ENCODE results near the gene P4HA2.

P4HA2 gene

GRCh38 chr5:132267166-132267739 is 39.6 kb upstream of the P4HA2 start:
- Histone ChIP-seq H3K4me1 (ENCODE audit: low read length) (no peaks in the 10 kb centered on the region), H3K79me2 (ENCODE audit: low read length) (no peaks in the 10 kb centered on the region), H3K9ac (ENCODE audit: low read length) (no peak overlapping the region), H3K4me3 (ENCODE audit: low read length) (no peak overlapping the region), H3K27me3 (replicated peaks; ENCODE audit: insufficient read depth, low read length) (no peaks in the 10 kb centered on the region), H2AFZ (ENCODE audit: low read length) (no peak overlapping the region), H3F3A (ENCODE audit: insufficient read depth, low read length) (no peaks in the 10 kb centered on the region), H3K36me3 (replicated peaks; ENCODE audit: insufficient read depth, low read length) (no peaks in the 10 kb centered on the region), H3K9me2 (replicated peaks; ENCODE audit: insufficient read depth, low read length) (no peaks in the 10 kb centered on the region), H3K4me2 (ENCODE audit: low read depth, low read length) (no peak overlapping the region), H3K27ac (ENCODE audit: low read length) (no peak overlapping the region), H4K20me1 (ENCODE audit: insufficient read depth, low read length) (no peaks in the 10 kb centered on the region), H3K9me3 (replicated peaks; ENCODE audit: insufficient read depth, low read length) (no peaks in the 10 kb centered on the region)
- TF ChIP-seq EZH2 (optimal IDR thresholded peaks at IDR 0.05; ENCODE audit: low read depth, low read length) (no peak), EZH2phosphoT487 (IDR thresholded peaks at IDR 0.05; ENCODE audit: low read length) (no peak)
- DNase-seq, result no peak

- H3K4me2 ChIP-seq (ENCODE audit: low read depth, low read length), result no peak overlapping the region
- no peak for DNase-seq
- no peaks in the 10 kb centered on the region for H3K4me1 ChIP-seq (ENCODE audit: low read length)
- no peaks in the 10 kb centered on the region for H3K9me3 ChIP-seq (replicated peaks; ENCODE audit: insufficient read depth, low read length)
- no peaks in the 10 kb centered on the region for H3F3A ChIP-seq (ENCODE audit: insufficient read depth, low read length)
- no peaks in the 10 kb centered on the region for H3K79me2 ChIP-seq (ENCODE audit: low read length)
- TF ChIP-seq EZH2 (optimal IDR thresholded peaks at IDR 0.05; ENCODE audit: low read depth, low read length), result no peak
- no peak for TF ChIP-seq CTCF (IDR thresholded peaks at IDR 0.05; ENCODE audit: low read length)
- TF ChIP-seq EZH2phosphoT487 (IDR thresholded peaks at IDR 0.05; ENCODE audit: low read length), result no peak
- no peak overlapping the region for H3K4me3 ChIP-seq (ENCODE audit: low read length)
- no peak overlapping the region for H3K9ac ChIP-seq (ENCODE audit: low read length)
- H3K9me2 ChIP-seq (replicated peaks; ENCODE audit: insufficient read depth, low read length), result no peaks in the 10 kb centered on the region
- H2AFZ ChIP-seq (ENCODE audit: low read length), result no peak overlapping the region
- no peaks in the 10 kb centered on the region for H3K36me3 ChIP-seq (replicated peaks; ENCODE audit: insufficient read depth, low read length)
- H4K20me1 ChIP-seq (ENCODE audit: insufficient read depth, low read length), result no peaks in the 10 kb centered on the region
- H3K27ac ChIP-seq (ENCODE audit: low read length), result no peak overlapping the region
- H3K27me3 ChIP-seq (replicated peaks; ENCODE audit: insufficient read depth, low read length), result no peaks in the 10 kb centered on the region
Measured at GRCh38 chr5:132266836-132267160, 39.1 kb upstream of the P4HA2 start.

GRCh38 chr5:132266031-132266835 is 38.6 kb upstream of the P4HA2 start:
- no peak for TF ChIP-seq EZH2phosphoT487 (IDR thresholded peaks at IDR 0.05; ENCODE audit: low read length)
- TF ChIP-seq EZH2 (optimal IDR thresholded peaks at IDR 0.05; ENCODE audit: low read depth, low read length), result no peak
- TF ChIP-seq CTCF (IDR thresholded peaks at IDR 0.05; ENCODE audit: low read length), result no peak

More at GRCh38 chr5:132266031-132266835, 38.6 kb upstream of the P4HA2 start:
- H3K9ac ChIP-seq (ENCODE audit: low read length), result no peak overlapping the region
- DNase-seq, result no peak
- H3K4me1 ChIP-seq (ENCODE audit: low read length), result no peaks in the 10 kb centered on the region
- no peaks in the 10 kb centered on the region for H4K20me1 ChIP-seq (ENCODE audit: insufficient read depth, low read length)
- no peaks in the 10 kb centered on the region for H3K27me3 ChIP-seq (replicated peaks; ENCODE audit: insufficient read depth, low read length)
- no peaks in the 10 kb centered on the region for H3F3A ChIP-seq (ENCODE audit: insufficient read depth, low read length)
- H3K9me2 ChIP-seq (replicated peaks; ENCODE audit: insufficient read depth, low read length), result no peaks in the 10 kb centered on the region
- no peak overlapping the region for H3K4me2 ChIP-seq (ENCODE audit: low read depth, low read length)
- H3K79me2 ChIP-seq (ENCODE audit: low read length), result no peaks in the 10 kb centered on the region
- H3K9me3 ChIP-seq (replicated peaks; ENCODE audit: insufficient read depth, low read length), result no peaks in the 10 kb centered on the region
- no peak overlapping the region for H3K4me3 ChIP-seq (ENCODE audit: low read length)
- H3K27ac ChIP-seq (ENCODE audit: low read length), result no peak overlapping the region
- no peaks in the 10 kb centered on the region for H3K36me3 ChIP-seq (replicated peaks; ENCODE audit: insufficient read depth, low read length)
- no peak overlapping the region for H2AFZ ChIP-seq (ENCODE audit: low read length)

All from MM.1S (cell line).